ENCODE data around the gene SERP1. TPM values are rescaled to one million over a fixed set of nuclear protein-coding genes. Genes with fewer than 3 reads are reported as not detected.

Gene SERP1
- total RNA-seq, 4 donors from 2014 or later: 155 to 282 (median 197) TPM

DNA sequence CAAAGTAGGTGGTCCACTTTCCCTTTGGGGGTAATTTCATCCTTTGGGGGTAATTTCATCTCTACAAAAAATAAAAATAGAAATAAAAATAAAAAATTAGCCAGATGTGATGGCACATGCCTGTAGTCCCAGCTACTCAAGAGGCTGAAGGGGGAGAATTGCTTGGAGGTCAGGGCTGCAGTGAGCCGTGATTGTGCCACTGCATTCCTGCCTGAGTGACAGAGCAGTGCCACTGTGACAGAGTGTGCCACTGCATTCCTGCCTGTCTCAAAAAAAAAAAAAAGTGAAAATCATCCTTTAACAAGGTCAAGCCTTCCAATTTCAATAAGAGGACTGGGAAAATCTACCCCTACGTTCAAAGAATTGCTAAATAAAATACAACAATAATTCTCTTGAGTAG, 22.8 kb downstream of the SERP1 start:
- H3K4me3 ChIP-seq (ENCODE audit: low read depth, poor library complexity, severe bottlenecking): no peak overlapping the region
- no peak for TF ChIP-seq CTCF (IDR thresholded peaks at IDR 0.05)
- no peak for TF ChIP-seq POLR2A (IDR thresholded peaks at IDR 0.05)
- intact Hi-C loops (cut with DNase I; ENCODE audit: low total_unique reads): no loop called here
- WGBS, 2 donors: 87 to 93% methylated on average over 2 of the region's 2 CpGs
- DNase-seq (ENCODE audit: low spot score in 2 of 2): no peak

- TF ChIP-seq CTCF (IDR thresholded peaks at IDR 0.05): no peak
- TF ChIP-seq POLR2A (IDR thresholded peaks at IDR 0.05): no peak
- H3K4me3 ChIP-seq (ENCODE audit: low read depth, poor library complexity, severe bottlenecking): no peak overlapping the region
- no peak for DNase-seq (ENCODE audit: low spot score in 2 of 2)
- intact Hi-C loops (cut with DNase I; ENCODE audit: low total_unique reads): no loop called here
- WGBS, 2 donors: 70 to 82% methylated on average over 2 of the region's 2 CpGs
Measured at GRCh38 chr3:150521463-150521862, 24.8 kb downstream of the SERP1 start.

DNA sequence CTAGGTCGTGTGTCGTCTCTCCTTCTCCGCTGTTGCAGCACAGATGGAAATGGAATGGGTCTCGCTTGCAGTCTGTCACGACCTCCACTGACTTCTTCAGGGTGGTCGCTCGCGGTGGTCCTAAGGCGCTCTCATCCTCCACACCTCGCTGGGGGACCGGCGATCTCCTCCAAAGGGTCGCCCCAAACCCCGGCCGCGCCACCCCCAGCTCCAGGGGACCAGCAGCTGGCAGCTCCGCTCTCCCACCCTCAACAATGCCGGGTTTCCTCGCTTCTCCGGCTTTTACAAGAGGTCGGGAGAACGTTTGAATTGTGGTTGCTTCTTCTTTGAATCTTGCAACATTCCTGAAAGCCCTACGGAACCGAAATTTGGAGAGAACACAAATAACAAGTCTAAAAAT, 25.9 kb downstream of the SERP1 start:
- WGBS, 2 donors: 83 to 85% methylated on average over 24 of the region's 24 CpGs
- intact Hi-C loops (cut with DNase I; ENCODE audit: low total_unique reads): no loop called here
- TF ChIP-seq POLR2A (IDR thresholded peaks at IDR 0.05) (no peak), CTCF (IDR thresholded peaks at IDR 0.05) (no peak)
- DNase-seq (ENCODE audit: low spot score in 2 of 2): no peak
- no peak overlapping the region for H3K4me3 ChIP-seq (ENCODE audit: low read depth, poor library complexity, severe bottlenecking)

- no peak for TF ChIP-seq CTCF (IDR thresholded peaks at IDR 0.05)
- TF ChIP-seq POLR2A (IDR thresholded peaks at IDR 0.05): no peak
- H3K4me3 ChIP-seq (ENCODE audit: low read depth, poor library complexity, severe bottlenecking): no peak overlapping the region
- DNase-seq (ENCODE audit: low spot score in 2 of 2): no peak
- intact Hi-C loops (cut with DNase I; ENCODE audit: low total_unique reads): no loop called here
- 70 to 74% methylated on average over 3 of the region's 3 CpGs for WGBS, 2 donors
Measured at GRCh38 chr3:150519026-150519425, 27.3 kb downstream of the SERP1 start.

GRCh38 chr3:150515210-150515609, 31.1 kb downstream of the SERP1 start:
- no peak overlapping the region for H3K4me3 ChIP-seq (ENCODE audit: low read depth, poor library complexity, severe bottlenecking)
- 88 to 96% methylated on average over 4 of the region's 4 CpGs for WGBS, 2 donors
- no peak for TF ChIP-seq CTCF (IDR thresholded peaks at IDR 0.05)
- TF ChIP-seq POLR2A (IDR thresholded peaks at IDR 0.05): no peak
- intact Hi-C loops (cut with DNase I; ENCODE audit: low total_unique reads): no loop called here
- no peak for DNase-seq (ENCODE audit: low spot score in 2 of 2)

GRCh38 chr3:150511122-150511821, 35.0 kb downstream of the SERP1 start:
- TF ChIP-seq POLR2A (IDR thresholded peaks at IDR 0.05) (no peak), CTCF (IDR thresholded peaks at IDR 0.05) (no peak)
- no peak overlapping the region for H3K4me3 ChIP-seq (ENCODE audit: low read depth, poor library complexity, severe bottlenecking)
- DNase-seq (ENCODE audit: low spot score in 2 of 2): no peak
- intact Hi-C loops (cut with DNase I; ENCODE audit: low total_unique reads): no loop called here
- WGBS, 2 donors: 77 to 84% methylated on average over 4 of the region's 4 CpGs

Data from lower leg skin (tissue), 4 donors.